Spleen (tissue), 11 donors: ENCODE results near the gene ATP6V0A4. TPM values are rescaled to one million over a fixed set of nuclear protein-coding genes. Genes with fewer than 3 reads are reported as not detected.
"Not testable (repeated sequence)": the region's sequence is repeated elsewhere in the genome, so short reads cannot be mapped to it uniquely, and the experiment has no call there.

Experiments
- DNase-seq: peaks from one replicate; pipeline ENCODE4 v3.0.0-alpha.2; 2020
- H3K27ac ChIP-seq, 8 donors: fragments of 200-600 bp; sonication (generic) in 7 of 8; 1 replicate in 4 of 8; 2 replicates in 4 of 8; pipeline versions ENCODE4 v1.5.0 to v1.8.0; 2016 to 2021; ENCODE audit warnings: inconsistent platforms in 4 of 8, mild to moderate bottlenecking in 4 of 8, moderate library complexity in 1 of 8
- H3K27me3 ChIP-seq, 7 donors: fragments of 200-600 bp; sonication (generic) in 6 of 7; replicated peaks in 1 of 7; 1 replicate in 4 of 7; 2 replicates in 3 of 7; pipeline versions ENCODE4 v1.5.0 to v1.8.0; 2016 to 2021; ENCODE audit warnings: inconsistent platforms in 3 of 7, mild to moderate bottlenecking in 1 of 7
- H3K36me3 ChIP-seq, 6 donors: fragments of 200-600 bp; sonication (generic) in 5 of 6; 1 replicate in 4 of 6; 2 replicates in 2 of 6; pipeline versions ENCODE4 v1.5.0 to v1.8.0; 2016 to 2021; ENCODE audit warnings: inconsistent platforms in 2 of 6
- H3K4me1 ChIP-seq, 6 donors: fragments of 200-600 bp; sonication (generic) in 5 of 6; 1 replicate in 3 of 6; 2 replicates in 3 of 6; pipeline versions ENCODE4 v1.5.0 to v1.8.0; 2016 to 2021; ENCODE audit warnings: inconsistent platforms in 3 of 6
- H3K4me3 ChIP-seq, 8 donors: fragments of 200-600 bp; sonication (generic) in 7 of 8; 1 replicate in 4 of 8; 2 replicates in 4 of 8; pipeline versions ENCODE4 v1.5.0 to v1.8.0; 2016 to 2021; ENCODE audit warnings: inconsistent platforms in 4 of 8, mild to moderate bottlenecking in 4 of 8, moderate library complexity in 2 of 8
- H3K9me3 ChIP-seq, 8 donors: fragments of 200-600 bp; sonication (generic) in 7 of 8; 1 replicate in 4 of 8; 2 replicates in 4 of 8; pipeline versions ENCODE4 v1.5.0 to v1.8.0; 2016 to 2021; ENCODE audit warnings: inconsistent platforms in 4 of 8
- CTCF ChIP-seq, 11 experiments: fragments of 200-600 bp in 7 of 11; fragments of 450-650 bp in 4 of 11; sonication (generic) in 4 of 11; IDR thresholded peaks in 8 of 11; conservative IDR thresholded peaks in 3 of 11; 1 replicate in 7 of 11; 2 replicates in 4 of 11; pipeline versions ENCODE4 v1.4.0 to v1.8.0; 2016 to 2021; ENCODE audit warnings: antibody characterized with exemption in 11 of 11, inconsistent platforms in 4 of 11, mild to moderate bottlenecking in 1 of 11
- POLR2A ChIP-seq, 3 donors: fragments of 450-650 bp; IDR thresholded peaks; one replicate each; pipeline ENCODE4 v1.5.1; 2017; ENCODE audit warnings: antibody characterized with exemption in 3 of 3, mild to moderate bottlenecking in 1 of 3
- POLR2AphosphoS5 ChIP-seq, 3 donors: sonication (generic); formaldehyde crosslinking; IDR thresholded peaks; one replicate each; pipeline ENCODE4 v1.5.1; 2017; ENCODE audit warnings: antibody characterized with exemption in 3 of 3
- WGBS, 5 donors: extraction: QIAGEN DNeasy Blood & Tissue Kit in 3 of 5; methylation state at CpG; one replicate each; pipeline versions ENCODE4 v1.1.5 to v1.1.7; 2013 to 2018; 5-methylcytosine and 5-hydroxymethylcytosine counted together
- intact Hi-C: fragments of 100-400 bp; cut with DNase I; formaldehyde crosslinking; loops from one replicate; pipeline ENCODE4 v1.15.0; 2023; ENCODE audit warnings: low total_unique reads
- polyA plus RNA-seq, 3 donors: library from polyadenylated mRNA; stranded (reverse); fragments of 200-250 nt; gene quantifications; one replicate each; pipeline ENCODE4 v1.2.1, GENCODE V29; 2013
- total RNA-seq, 7 donors: library from RNA; depleted of rRNA in 3 of 7; stranded (reverse); fragments of >200 nt in 3 of 7; fragmentation: NEBNext Ultra II Directional in 4 of 7; extraction: Animal tissue kit (Norgen Biotek cat#: 25700) in 4 of 7; gene quantifications; one replicate each; pipeline versions ENCODE4 v1.1.0 to v1.2.1, GENCODE V29; 2016 to 2021
- donor health status: healthy with polysubstance abuse.
- donor health status: DM: no; HTN: no; CAD: no; lungs with moderate emphysema.
- donor health status: DM: no; HTN: no; CAD: no.
- donor health status: Bipolar disorder and iron deficiency.
- donor health status: healthy.
- donor health status: DM: no; HTN: no; CAD: no.
- donor health status: DM: yes; HTN: yes; CAD: no.

Gene ATP6V0A4
- total and polyA plus RNA-seq, 10 donors = not detected

- Histone ChIP-seq H3K36me3 (no peaks in the 10 kb centered on the region), H3K9me3 (no peaks in the 10 kb centered on the region), H3K27me3 (peaks cover 0 to 20% (median 0%) of the 10 kb centered on the region in 7 donors), H3K27ac (no peak overlapping the region), H3K4me1 (no peaks in the 10 kb centered on the region), H3K4me3 (no peak overlapping the region)
- DNase-seq = peak; percentile 30
- intact Hi-C loops = no loop called here
- TF ChIP-seq CTCF (IDR thresholded peaks at IDR 0.05 in 8 of 11, conservative IDR thresholded peaks at IDR 0.05 in 3 of 11) (no peak), POLR2AphosphoS5 (IDR thresholded peaks at IDR 0.05) (no peak), POLR2A (IDR thresholded peaks at IDR 0.05) (no peak)
- 70 to 89% (median 79%) methylated on average over 5 of the region's 5 CpGs for WGBS, 5 donors
Observed at GRCh38 chr7:138798836-138799235, 840 bp upstream of the ATP6V0A4 start.

GRCh38 chr7:138797046-138797445, 950 bp downstream of the ATP6V0A4 start:
- H3K4me1 ChIP-seq, H3K4me3 ChIP-seq, H3K36me3 ChIP-seq, H3K9me3 ChIP-seq, intact Hi-C loops, H3K27ac ChIP-seq: not testable (repeated sequence)
- peaks cover 0 to 20% (median 0%) of the 10 kb centered on the region in 7 donors for H3K27me3 ChIP-seq
- 85 to 97% (median 91%) methylated on average over 4 of the region's 4 CpGs for WGBS, 5 donors
- DNase-seq = peak; percentile 33

DNA sequence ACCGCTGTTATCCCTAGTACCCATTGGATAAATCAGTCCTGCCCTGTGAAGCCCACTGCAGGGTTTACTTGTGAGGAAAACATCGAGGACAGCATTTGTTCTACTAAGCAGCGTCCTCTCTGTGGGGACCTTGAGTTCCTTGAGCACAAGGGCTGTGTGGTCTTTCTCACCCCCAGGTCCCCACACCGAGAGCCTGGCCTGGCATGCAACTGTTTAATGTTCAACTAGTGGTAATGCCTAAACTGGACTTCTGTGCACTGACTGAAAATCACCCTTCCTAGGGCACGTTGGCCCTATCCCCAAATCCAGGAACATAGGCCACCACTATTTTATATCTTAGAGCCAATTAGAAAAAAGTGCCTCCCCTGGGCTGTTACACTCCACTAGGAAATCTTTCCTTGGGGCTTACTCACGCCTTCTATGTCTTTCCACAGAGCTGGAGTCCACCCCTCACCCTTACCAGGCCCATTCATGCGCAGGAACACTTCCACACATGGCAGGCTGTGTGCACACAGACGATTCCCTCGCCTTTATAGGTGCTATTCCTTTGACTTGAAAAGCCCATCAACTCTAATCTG, 1.9 kb downstream of the ATP6V0A4 start:
- Histone ChIP-seq H3K27me3 (peaks cover 0 to 20% (median 0%) of the 10 kb centered on the region in 7 donors), H3K4me3 (no peak overlapping the region), H3K9me3 (no peaks in the 10 kb centered on the region), H3K27ac (no peak overlapping the region), H3K4me1 (no peaks in the 10 kb centered on the region), H3K36me3 (no peaks in the 10 kb centered on the region)
- 84 to 88% (median 87%) methylated on average over 9 of the region's 9 CpGs for WGBS, 5 donors
- intact Hi-C loops = no loop called here
- DNase-seq = peak; percentile 21
- no peak for TF ChIP-seq POLR2A (IDR thresholded peaks at IDR 0.05)
- no peak for TF ChIP-seq POLR2AphosphoS5 (IDR thresholded peaks at IDR 0.05)
- TF ChIP-seq CTCF (IDR thresholded peaks at IDR 0.05 in 8 of 11, conservative IDR thresholded peaks at IDR 0.05 in 3 of 11) = no peak

DNA sequence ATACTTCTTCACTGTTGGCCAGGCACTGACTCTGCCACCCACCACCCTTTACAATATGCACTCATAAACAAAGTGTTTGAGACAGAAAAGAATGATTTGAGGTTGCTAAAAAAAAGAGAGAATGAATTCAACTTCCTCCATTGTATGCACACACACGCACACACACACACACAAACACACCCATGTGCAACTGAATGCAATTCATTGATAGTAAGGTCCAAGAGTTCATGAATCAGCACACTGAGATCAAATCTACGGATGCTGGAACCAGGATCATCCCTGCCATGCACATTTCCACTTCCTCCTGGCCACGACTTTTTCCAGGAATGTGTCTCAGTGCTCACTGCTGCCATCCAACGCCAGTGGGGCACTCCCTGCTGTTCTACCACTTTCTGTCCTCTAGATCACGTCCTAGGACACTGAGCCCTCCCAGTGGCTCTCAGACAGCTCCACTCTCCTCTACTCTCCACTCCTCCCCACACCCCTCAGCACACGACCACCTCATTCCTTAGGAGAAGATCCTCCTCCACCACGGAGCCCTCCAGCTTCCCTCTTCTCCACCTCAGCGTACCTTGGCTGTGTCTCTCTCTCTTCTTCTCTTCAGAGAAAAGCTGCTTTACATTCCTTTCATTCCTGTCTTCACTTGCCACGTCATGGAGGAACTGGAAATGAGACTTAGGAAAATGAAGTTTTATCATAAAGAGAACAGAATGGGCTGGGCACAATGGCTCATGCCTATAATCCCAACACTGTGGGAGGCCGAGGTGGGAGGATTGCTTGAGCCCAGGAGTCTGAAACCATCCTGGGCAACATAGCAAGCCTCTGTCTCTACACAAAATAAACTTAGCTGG, 12.2 kb downstream of the ATP6V0A4 start:
- no peak overlapping the region for H3K27ac ChIP-seq
- intact Hi-C loops = no loop called here
- peak; percentile 27 for DNase-seq
- no peak overlapping the region for H3K4me3 ChIP-seq
- no peak for TF ChIP-seq POLR2A (IDR thresholded peaks at IDR 0.05)
- TF ChIP-seq POLR2AphosphoS5 (IDR thresholded peaks at IDR 0.05) = no peak
- no peak for TF ChIP-seq CTCF (IDR thresholded peaks at IDR 0.05 in 8 of 11, conservative IDR thresholded peaks at IDR 0.05 in 3 of 11)
- H3K36me3 ChIP-seq = no peaks in the 10 kb centered on the region
- H3K4me1 ChIP-seq = no peaks in the 10 kb centered on the region
- H3K9me3 ChIP-seq = peaks cover 0 to 22% (median 9%) of the 10 kb centered on the region in 8 donors
- H3K27me3 ChIP-seq = peaks cover 0 to 11% (median 0%) of the 10 kb centered on the region in 7 donors
- WGBS, 5 donors = 53 to 70% (median 67%) methylated on average over 10 of the region's 10 CpGs
